A673 (cell line): ENCODE data around the gene NDE1. TPM values are rescaled to one million over a fixed set of nuclear protein-coding genes. Genes with fewer than 3 reads are reported as not detected.

Experiments
- BruUV-seq: library from RNA; stranded (reverse); fragments of 400-500 nt; replicated peaks from 2 replicates; lab custom pipeline; 2021; lab: Mats Ljungman, UMichigan
- CTCF ChIA-PET: fragments of 300-600 bp; sonication (Branson Sonifier 250); formaldehyde crosslinking; loops from one replicate; lab custom pipeline; 2022; ENCODE audit warnings: antibody characterized with exemption; lab: Charles Lee
- POLR2A ChIA-PET: fragments of 300-600 bp; sonication (Branson Sonifier 250); formaldehyde crosslinking; loops from one replicate; lab custom pipeline; 2022; ENCODE audit warnings: antibody characterized with exemption; ENCODE audit not compliant: low non-redundant PET; lab: Charles Lee
- DNase-seq: peaks from one replicate; pipeline ENCODE4 v3.0.0-alpha.2; 2015; ENCODE audit warnings: low spot score
- H3K27ac ChIP-seq: fragments of 200-600 bp; sonication (generic); 2 replicates; pipeline ENCODE4 v1.5.1; 2016; ENCODE audit warnings: mixed run types, low read depth, mild to moderate bottlenecking, mixed read lengths, antibody characterized with exemption, low read length; ENCODE audit not compliant: poor library complexity, severe bottlenecking
- H3K27me3 ChIP-seq: fragments of 200-600 bp; sonication (generic); replicated peaks from 2 replicates; pipeline ENCODE4 v1.6.1; 2017; ENCODE audit warnings: mixed run types, low read depth, mild to moderate bottlenecking, mixed read lengths, antibody characterized with exemption, low read length; ENCODE audit not compliant: insufficient read depth, poor library complexity
- H3K36me3 ChIP-seq: fragments of 200-600 bp; sonication (generic); 2 replicates; pipeline ENCODE4 v1.6.1; 2016; ENCODE audit warnings: mixed run types, mild to moderate bottlenecking, mixed read lengths, antibody characterized with exemption, low read length; ENCODE audit not compliant: insufficient read depth, poor library complexity, severe bottlenecking
- H3K4me1 ChIP-seq: fragments of 200-600 bp; sonication (generic); 2 replicates; pipeline ENCODE4 v1.6.1; 2017; ENCODE audit warnings: mixed run types, mild to moderate bottlenecking, mixed read lengths, antibody characterized with exemption, low read length; ENCODE audit not compliant: insufficient read depth, poor library complexity, severe bottlenecking
- H3K4me3 ChIP-seq: fragments of 200-600 bp; sonication (generic); 2 replicates; pipeline ENCODE4 v1.5.1; 2016; ENCODE audit warnings: low read depth, mixed run types, mild to moderate bottlenecking, mixed read lengths, low read length; ENCODE audit not compliant: poor library complexity, severe bottlenecking
- H3K9me3 ChIP-seq: fragments of 200-600 bp; sonication (generic); 2 replicates; pipeline ENCODE4 v1.6.1; 2016; ENCODE audit warnings: mixed run types, low read depth, mild to moderate bottlenecking, mixed read lengths, antibody characterized with exemption, low read length; ENCODE audit not compliant: poor library complexity, severe bottlenecking
- EZH2 ChIP-seq: fragments of 200-600 bp; sonication (generic); IDR thresholded peaks from 2 replicates; pipeline ENCODE4 v1.6.1; 2017; ENCODE audit warnings: borderline replicate concordance, low read depth, mild to moderate bottlenecking, mixed read lengths, antibody characterized with exemption, low read length; ENCODE audit not compliant: poor library complexity, severe bottlenecking
- intact Hi-C: fragments of 100-400 bp; cut with micrococcal nuclease; formaldehyde crosslinking; loops from one replicate; pipeline ENCODE4 v1.10.0; 2022; ENCODE audit not compliant: unreplicated experiment
- total RNA-seq: library from RNA; stranded (reverse); gene quantifications from 2 replicates; pipeline ENCODE4 v1.2.3, GENCODE V29; 2021
- TF ChIP-seq, protein P1 (sequence below): fragments of 300-800, 200-600 bp; sonication (generic); conservative IDR thresholded peaks from 2 replicates; pipeline ENCODE4 v1.5.1; 2017; ENCODE audit warnings: low read depth, mild to moderate bottlenecking, antibody characterized with exemption, low read length, moderate library complexity, mixed read lengths

Gene NDE1
- total RNA-seq, 1 experiment from 2014 or later: 78.1 TPM

DNA sequence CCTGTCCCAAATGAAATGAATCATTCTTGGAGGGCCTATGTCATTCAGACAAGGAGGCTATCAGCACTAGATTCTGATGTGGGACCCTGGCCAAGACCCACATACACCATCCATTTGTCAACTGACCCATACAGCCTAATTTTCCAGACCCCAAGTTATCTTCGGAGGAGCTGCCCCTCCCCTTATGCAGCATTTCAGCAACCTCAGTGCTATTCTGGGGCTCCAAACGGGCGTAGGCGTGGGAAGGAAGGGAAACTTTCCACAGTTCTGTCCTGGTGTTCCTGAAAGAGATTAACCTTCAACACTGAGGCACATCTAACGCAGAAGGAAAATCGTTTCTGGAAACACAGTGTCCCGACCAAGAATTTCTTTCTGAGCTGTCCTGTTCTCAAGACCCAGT, 120.1 kb downstream of the NDE1 start:
- H3K4me3 ChIP-seq: no peak overlapping the region
- H3K4me1 ChIP-seq: no peaks in the 10 kb centered on the region
- intact Hi-C loops: no loop called here
- ChIA-PET CTCF (no interaction called here), POLR2A (no interaction called here)
- H3K27me3 ChIP-seq: no peaks in the 10 kb centered on the region
- no peak for DNase-seq
- TF ChIP-seq, protein P1, sequence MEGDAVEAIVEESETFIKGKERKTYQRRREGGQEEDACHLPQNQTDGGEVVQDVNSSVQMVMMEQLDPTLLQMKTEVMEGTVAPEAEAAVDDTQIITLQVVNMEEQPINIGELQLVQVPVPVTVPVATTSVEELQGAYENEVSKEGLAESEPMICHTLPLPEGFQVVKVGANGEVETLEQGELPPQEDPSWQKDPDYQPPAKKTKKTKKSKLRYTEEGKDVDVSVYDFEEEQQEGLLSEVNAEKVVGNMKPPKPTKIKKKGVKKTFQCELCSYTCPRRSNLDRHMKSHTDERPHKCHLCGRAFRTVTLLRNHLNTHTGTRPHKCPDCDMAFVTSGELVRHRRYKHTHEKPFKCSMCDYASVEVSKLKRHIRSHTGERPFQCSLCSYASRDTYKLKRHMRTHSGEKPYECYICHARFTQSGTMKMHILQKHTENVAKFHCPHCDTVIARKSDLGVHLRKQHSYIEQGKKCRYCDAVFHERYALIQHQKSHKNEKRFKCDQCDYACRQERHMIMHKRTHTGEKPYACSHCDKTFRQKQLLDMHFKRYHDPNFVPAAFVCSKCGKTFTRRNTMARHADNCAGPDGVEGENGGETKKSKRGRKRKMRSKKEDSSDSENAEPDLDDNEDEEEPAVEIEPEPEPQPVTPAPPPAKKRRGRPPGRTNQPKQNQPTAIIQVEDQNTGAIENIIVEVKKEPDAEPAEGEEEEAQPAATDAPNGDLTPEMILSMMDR: no peak
- no peak for TF ChIP-seq EZH2
- H3K36me3 ChIP-seq: no peaks in the 10 kb centered on the region
- no peak overlapping the region for H3K27ac ChIP-seq
- BruUV-seq: no TSS peak
- H3K9me3 ChIP-seq: no peaks in the 10 kb centered on the region

DNA sequence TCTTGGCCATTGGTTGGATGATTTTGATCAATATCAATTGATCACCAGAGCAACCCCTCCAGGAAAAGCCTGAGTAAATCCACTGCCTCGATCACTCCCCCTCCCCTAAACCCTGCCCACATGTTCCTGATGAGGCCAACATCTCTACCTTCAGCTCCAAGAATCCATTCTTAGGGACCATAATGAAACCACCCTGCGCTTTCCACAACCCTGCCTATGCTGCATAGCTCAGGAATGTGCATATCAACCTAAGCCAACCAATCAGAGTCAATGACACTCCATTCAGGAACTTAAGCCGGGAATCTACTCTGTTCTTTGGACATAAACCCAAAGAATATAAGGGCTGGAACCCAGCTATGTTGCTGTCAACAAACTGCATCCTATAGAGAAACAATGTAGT, 120.5 kb downstream of the NDE1 start:
- H3K27me3 ChIP-seq: no peaks in the 10 kb centered on the region
- H3K4me1 ChIP-seq: no peaks in the 10 kb centered on the region
- no peak overlapping the region for H3K27ac ChIP-seq
- no peak for TF ChIP-seq EZH2
- TF ChIP-seq, protein P1: no peak
- no peak overlapping the region for H3K4me3 ChIP-seq
- ChIA-PET CTCF (no interaction called here), POLR2A (no interaction called here)
- DNase-seq: no peak
- H3K36me3 ChIP-seq: no peaks in the 10 kb centered on the region
- no peaks in the 10 kb centered on the region for H3K9me3 ChIP-seq
- intact Hi-C loops: no loop called here
- no TSS peak for BruUV-seq

DNA sequence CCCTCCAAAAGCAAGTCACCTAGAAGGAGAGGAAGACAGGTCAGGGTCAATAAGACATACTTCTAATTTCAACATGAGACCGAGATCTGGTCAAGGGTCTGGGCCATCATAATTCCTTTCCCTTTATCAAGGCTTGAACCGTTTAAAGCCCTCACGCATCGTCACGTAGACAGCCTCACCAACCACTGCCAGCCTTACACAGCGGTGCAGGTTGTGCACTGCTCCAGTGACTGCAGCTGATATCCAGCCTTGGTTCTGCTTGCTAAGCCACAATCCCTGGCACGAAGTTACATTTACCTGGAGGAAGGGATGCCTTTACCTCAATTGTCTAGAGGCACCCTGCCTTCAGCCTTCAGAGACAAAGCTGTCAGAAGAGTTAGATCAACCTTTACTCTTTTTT, 121.6 kb downstream of the NDE1 start:
- ChIA-PET POLR2A (no interaction called here), CTCF (no interaction called here)
- no peak for TF ChIP-seq EZH2
- TF ChIP-seq, protein P1: no peak
- BruUV-seq: no TSS peak
- H3K4me3 ChIP-seq: no peak overlapping the region
- H3K27me3 ChIP-seq: peaks cover 3% of the 10 kb centered on the region
- no peaks in the 10 kb centered on the region for H3K4me1 ChIP-seq
- DNase-seq: no peak
- no peaks in the 10 kb centered on the region for H3K36me3 ChIP-seq
- H3K27ac ChIP-seq: no peak overlapping the region
- H3K9me3 ChIP-seq: no peaks in the 10 kb centered on the region
- intact Hi-C loops: no loop called here
